IMR-90 (cell line): Measurements from ENCODE around the gene PRKCA. TPM values are rescaled to one million over a fixed set of nuclear protein-coding genes. Genes with fewer than 3 reads are reported as not detected.
A peak's percentile ranks its signal among the peaks of the same experiment; 100 is the strongest.

ENCODE experiments used
- ATAC-seq: fragments of 200-7000 bp; cut with Tn5 transposase; 2 replicates; pipeline ENCODE4 v1.9.1; 2020; ENCODE audit warnings: low read depth, mild to moderate bottlenecking, moderate library complexity
- BruUV-seq: library from RNA; stranded (reverse); fragments of 400-500 nt; replicated peaks from 2 replicates; lab custom pipeline; 2021; lab: Mats Ljungman, UMichigan
- CTCF ChIA-PET: fragments of 300-600 bp; formaldehyde crosslinking; extraction: SDS; loops from one replicate; lab custom pipeline; 2021; ENCODE audit warnings: antibody characterized with exemption; lab: Yijun Ruan, JAX
- POLR2A ChIA-PET: fragments of 300-600 bp; sonication (Branson Sonifier 250); formaldehyde crosslinking; loops from one replicate; lab custom pipeline; 2022; ENCODE audit warnings: antibody characterized with exemption; ENCODE audit not compliant: unreplicated experiment; lab: Charles Lee
- DNase-seq: peaks from one replicate; pipeline ENCODE4 v3.0.0; 2013
- H2AFZ ChIP-seq: replicated peaks from 2 replicates; pipeline ENCODE3; 2013; ENCODE audit warnings: low read length, mild to moderate bottlenecking; ENCODE audit not compliant: poor library complexity
- H2AK5ac ChIP-seq: 2 replicates; pipeline ENCODE4 v1.6.1; 2013; ENCODE audit warnings: low read depth, low read length, inconsistent platforms
- H2AK9ac ChIP-seq: replicated peaks from 2 replicates; pipeline ENCODE3; 2013; ENCODE audit warnings: mild to moderate bottlenecking, low read depth, low read length, moderate library complexity; ENCODE audit not compliant: poor library complexity
- H2BK120ac ChIP-seq: 2 replicates; pipeline ENCODE4 v1.6.1; 2013; ENCODE audit warnings: low read depth, low read length, inconsistent platforms
- H2BK15ac ChIP-seq: 3 replicates; pipeline ENCODE4 v1.6.1; 2013; ENCODE audit warnings: low read depth, low read length, inconsistent platforms
- H2BK20ac ChIP-seq: 2 replicates; pipeline ENCODE4 v1.6.1; 2013; ENCODE audit warnings: low read depth, mild to moderate bottlenecking, inconsistent platforms, low read length, moderate library complexity
- H2BK5ac ChIP-seq: 2 replicates; pipeline ENCODE4 v1.6.1; 2013; ENCODE audit warnings: mild to moderate bottlenecking, low read depth, low read length, inconsistent platforms; ENCODE audit not compliant: poor library complexity, severe bottlenecking
- H3K14ac ChIP-seq: replicated peaks from 2 replicates; pipeline ENCODE4 v1.6.1; 2013; ENCODE audit warnings: low read depth, low read length, inconsistent platforms
- H3K18ac ChIP-seq: 2 replicates; pipeline ENCODE4 v1.6.1; 2013; ENCODE audit warnings: low read depth, low read length, control low read depth
- H3K23ac ChIP-seq: 2 replicates; pipeline ENCODE4 v1.6.1; 2013; ENCODE audit warnings: low read depth, low read length, inconsistent platforms
- H3K27ac ChIP-seq: 2 replicates; pipeline ENCODE4 v1.5.1; 2013; ENCODE audit warnings: mild to moderate bottlenecking, control low read depth, low read length; ENCODE audit not compliant: insufficient read depth
- H3K27me3 ChIP-seq: 2 replicates; pipeline ENCODE4 v1.6.1; 2013; ENCODE audit warnings: low read length; ENCODE audit not compliant: control insufficient read depth, insufficient read depth
- H3K36me3 ChIP-seq: 2 replicates; pipeline ENCODE4 v1.6.1; 2013; ENCODE audit warnings: low read length, mixed read lengths; ENCODE audit not compliant: control insufficient read depth, insufficient read depth
- H3K4ac ChIP-seq: 2 replicates; pipeline ENCODE4 v1.6.1; 2013; ENCODE audit warnings: low read depth, low read length, inconsistent platforms
- H3K4me1 ChIP-seq: 2 replicates; pipeline ENCODE4 v1.6.1; 2013; ENCODE audit warnings: low read length, mixed read lengths; ENCODE audit not compliant: control insufficient read depth, insufficient read depth
- H3K4me2 ChIP-seq: 2 replicates; pipeline ENCODE4 v1.6.1; 2013; ENCODE audit warnings: low read depth, mild to moderate bottlenecking, control low read depth, low read length, moderate library complexity
- H3K4me3 ChIP-seq: 2 replicates; pipeline ENCODE4 v1.5.1; 2013; ENCODE audit warnings: low read depth, mild to moderate bottlenecking, control low read depth, low read length, moderate library complexity; ENCODE audit not compliant: insufficient read depth
- H3K56ac ChIP-seq: 2 replicates; pipeline ENCODE4 v1.6.1; 2013; ENCODE audit warnings: low read length, inconsistent platforms; ENCODE audit not compliant: insufficient read depth; ENCODE audit errors: extremely low read depth
- H3K79me1 ChIP-seq, 2 experiments: 2 replicates each; pipeline ENCODE4 v1.6.1; 2013; ENCODE audit warnings: low read length in 2 of 2, inconsistent platforms in 1 of 2, low read depth in 1 of 2
- H3K9ac ChIP-seq: 2 replicates; pipeline ENCODE4 v1.6.1; 2013; ENCODE audit warnings: low read depth, low read length, control low read depth
- H3K9me1 ChIP-seq: 2 replicates; pipeline ENCODE4 v1.6.1; 2013; ENCODE audit warnings: low read length, inconsistent platforms; ENCODE audit not compliant: insufficient read depth
- H3K9me3 ChIP-seq: 2 replicates; pipeline ENCODE4 v1.6.1; 2013; ENCODE audit warnings: low read length; ENCODE audit not compliant: control insufficient read depth, insufficient read depth
- H4K20me1 ChIP-seq: 2 replicates; pipeline ENCODE4 v1.6.1; 2013; ENCODE audit warnings: low read length, inconsistent platforms; ENCODE audit not compliant: insufficient read depth
- H4K5ac ChIP-seq: 2 replicates; pipeline ENCODE4 v1.6.1; 2013; ENCODE audit warnings: mild to moderate bottlenecking, low read depth, low read length, control low read depth
- H4K8ac ChIP-seq, 2 experiments: 2 replicates each; pipeline ENCODE4 v1.6.1; 2013; ENCODE audit warnings: low read depth in 2 of 2, low read length in 2 of 2, control low read depth in 1 of 2, inconsistent platforms in 1 of 2
- H4K91ac ChIP-seq: 2 replicates; pipeline ENCODE4 v1.6.1; 2013; ENCODE audit warnings: low read depth, low read length, inconsistent platforms; ENCODE audit not compliant: insufficient read depth
- BHLHE40 ChIP-seq: fragments of 150-350 bp; IDR thresholded peaks from 2 replicates; pipeline ENCODE4 v1.6.1; 2016; ENCODE audit warnings: mild to moderate bottlenecking, low read depth, low read length
- CEBPB ChIP-seq: IDR thresholded peaks from 2 replicates; pipeline ENCODE4 v1.6.1; 2012; ENCODE audit warnings: low read depth, low read length, improper control_type of control experiment
- CHD1 ChIP-seq: IDR thresholded peaks from 2 replicates; pipeline ENCODE4 v1.6.1; 2012; ENCODE audit warnings: low read depth, low read length, improper control_type of control experiment
- ELK1 ChIP-seq: fragments of 150-350 bp; IDR thresholded peaks from 2 replicates; pipeline ENCODE4 v1.6.1; 2016; ENCODE audit warnings: low read depth, mild to moderate bottlenecking, low read length, moderate library complexity, borderline replicate concordance
- FOS ChIP-seq: fragments of 150-350 bp; IDR thresholded peaks from 2 replicates; pipeline ENCODE4 v1.6.1; 2016; ENCODE audit warnings: low read depth, low read length
- MAFK ChIP-seq: IDR thresholded peaks from 2 replicates; pipeline ENCODE4 v1.6.1; 2012; ENCODE audit warnings: low read depth, low read length, improper control_type of control experiment
- MXI1 ChIP-seq: IDR thresholded peaks from 2 replicates; pipeline ENCODE4 v1.6.1; 2012; ENCODE audit warnings: low read depth, mild to moderate bottlenecking, low read length, moderate library complexity, borderline replicate concordance
- NFE2L2 ChIP-seq: fragments of 150-350 bp; IDR thresholded peaks from 2 replicates; pipeline ENCODE4 v1.6.1; 2016; ENCODE audit warnings: low read depth, mild to moderate bottlenecking, low read length
- POLR2A ChIP-seq: IDR thresholded peaks from 2 replicates; pipeline ENCODE4 v1.6.1; 2012; ENCODE audit warnings: mild to moderate bottlenecking, low read depth, low read length
- RAD21 ChIP-seq: IDR thresholded peaks from 2 replicates; pipeline ENCODE4 v1.6.1; 2012; ENCODE audit warnings: low read length, improper control_type of control experiment
- RCOR1 ChIP-seq: IDR thresholded peaks from 2 replicates; pipeline ENCODE4 v1.6.1; 2012; ENCODE audit warnings: mild to moderate bottlenecking, low read length, improper control_type of control experiment; ENCODE audit not compliant: insufficient replicate concordance
- RFX5 ChIP-seq: IDR thresholded peaks from 2 replicates; pipeline ENCODE4 v1.8.0; 2012; ENCODE audit warnings: low read depth, mild to moderate bottlenecking, low read length, moderate library complexity
- SMC3 ChIP-seq: fragments of 150-350 bp; IDR thresholded peaks from 2 replicates; pipeline ENCODE4 v1.6.1; 2016; ENCODE audit warnings: low read depth, mild to moderate bottlenecking, antibody characterized with exemption, low read length, moderate library complexity
- USF2 ChIP-seq: fragments of 150-350 bp; IDR thresholded peaks from 2 replicates; pipeline ENCODE4 v1.6.1; 2017; ENCODE audit warnings: mild to moderate bottlenecking, antibody characterized with exemption, low read length, low read depth
- WGBS, 2 experiments: methylation state at CpG; one replicate each; pipeline versions ENCODE4 v1.1.5 to v1.1.7; 2013; ENCODE audit warnings: missing lambda C conversion rate in 2 of 2; ENCODE audit not compliant: insufficient read length in 1 of 2; ENCODE audit errors: extremely low coverage in 2 of 2; 5-methylcytosine and 5-hydroxymethylcytosine counted together
- dilution Hi-C: fragments of 300-500 bp; cut with HindIII; formaldehyde crosslinking; loops from one replicate; pipeline ENCODE4 v1.14.3; 2018; ENCODE audit warnings: low sequenced_read_pairs; ENCODE audit not compliant: unreplicated experiment
- in situ Hi-C: fragments of 300-500 bp; cut with MboI; formaldehyde crosslinking; loops from 3 replicates; pipeline ENCODE4 v1.14.3; 2019; ENCODE audit warnings: low sequenced_read_pairs, inconsistent platforms, mixed read lengths
- intact Hi-C: fragments of 100-400 bp; cut with micrococcal nuclease; formaldehyde crosslinking; loops from 2 replicates; pipeline ENCODE4 v1.10.0; 2022
- polyA plus RNA-seq, 3 experiments: library from polyadenylated mRNA; depleted of rRNA; stranded (reverse); fragments of >200 nt; gene quantifications; 2 replicates each; pipeline ENCODE4 v1.2.3, GENCODE V29; 2012; ENCODE audit warnings: low replicate concordance in 1 of 3
- total RNA-seq: library from RNA; depleted of rRNA; stranded (reverse); fragments of >200 nt; gene quantifications from 2 replicates; pipeline ENCODE4 v1.2.3, GENCODE V29; 2012

Gene PRKCA
- total and polyA plus RNA-seq, 2 of the 4 experiments (the other 2 are of a cell fraction) = 31.0 to 46.0 TPM

- TF ChIP-seq MAFK = no peak
These were observed 244.9 kb downstream of the PRKCA start (continued) for GRCh38 chr17:66547151-66547865.

- WGBS, 2 experiments = no CpG with 5 or more reads among the region's 3 CpGs
- no peak for TF ChIP-seq FOS
- TF ChIP-seq USF2 = no peak
- TF ChIP-seq MAFK = no peak
- TF ChIP-seq NFE2L2 = no peak
- TF ChIP-seq CEBPB = no peak
- no peak for TF ChIP-seq ELK1
- no peak for TF ChIP-seq MXI1
- TF ChIP-seq RFX5 = no peak
- TF ChIP-seq POLR2A = no peak
- no peak for TF ChIP-seq RCOR1
- no peak for TF ChIP-seq CHD1
- TF ChIP-seq BHLHE40 = no peak
- TF ChIP-seq SMC3 = no peak
- no peak for TF ChIP-seq RAD21
These were observed 245.7 kb downstream of the PRKCA start for GRCh38 chr17:66548158-66548557.

More at GRCh38 chr17:66548158-66548557, 245.7 kb downstream of the PRKCA start:
- H3K23ac ChIP-seq = peak overlapping the region; percentile 19; the same call in 1 of the 2 replicates
- H4K5ac ChIP-seq = peak overlapping the region; percentile 79
- dilution Hi-C loops = no loop called here
- H3K27me3 ChIP-seq = no peaks in the 10 kb centered on the region
- H3K9me3 ChIP-seq = peaks cover 2% of the 10 kb centered on the region; the same call in 1 of the 2 replicates
- H3K14ac ChIP-seq = peak overlapping the region; percentile 47
- no peak for DNase-seq
- H2BK20ac ChIP-seq = peak overlapping the region; percentile 65
- peak overlapping the region; percentile 98 for H3K18ac ChIP-seq
- peak overlapping the region; percentile 96 for H2BK120ac ChIP-seq
- H3K4ac ChIP-seq = peak overlapping the region; percentile 62
- H2AK5ac ChIP-seq = peak overlapping the region; percentile 63
- peaks cover 34% of the 10 kb centered on the region for H3K9me1 ChIP-seq
- ATAC-seq = no peak
- peak overlapping the region; percentile 4; the same call in 1 of the 2 replicates for H3K4me2 ChIP-seq
- no peaks in the 10 kb centered on the region; the same call in 1 of the 2 replicates for H4K20me1 ChIP-seq
- peak overlapping the region; percentile 2; the same call in 1 of the 2 replicates for H3K9ac ChIP-seq
- H3K79me1 ChIP-seq = peaks cover 48 to 69% of the 10 kb centered on the region in 2 experiments
- ChIA-PET CTCF (interaction anchor here (1.0 kb wide), 1 partner anchor 261 kb away, joined by 3 read pairs; no protein-coding TSS in a partner anchor), POLR2A (interaction anchor here (0.6 kb wide), 1 partner anchor 395 kb away, joined by 14 read pairs; no protein-coding TSS in a partner anchor)
- BruUV-seq = no TSS peak
- in situ Hi-C loops = no loop called here
- peaks cover 33% of the 10 kb centered on the region for H3K4me1 ChIP-seq
- no peak overlapping the region for H2AFZ ChIP-seq
- no peak overlapping the region for H3K4me3 ChIP-seq
- H4K91ac ChIP-seq = peak overlapping the region; percentile 90
- H3K36me3 ChIP-seq = no peaks in the 10 kb centered on the region
- no peak overlapping the region for H2AK9ac ChIP-seq
- H3K56ac ChIP-seq = peak overlapping the region; percentile 75
- peak overlapping the region; percentile 79 for H3K27ac ChIP-seq
- H2BK5ac ChIP-seq = peak overlapping the region; percentile 79
- peak overlapping the region; percentile 65 to 73 for H4K8ac ChIP-seq
- peak overlapping the region; percentile 75 for H2BK15ac ChIP-seq
- intact Hi-C loops = no loop called here
